ENCODE measurements around the gene PPFIA4. TPM values are rescaled to one million over a fixed set of nuclear protein-coding genes. Genes with fewer than 3 reads are reported as not detected.

PPFIA4 gene
- total and polyA plus RNA-seq, 9 of the 15 experiments (the other 6 are each of a cell fraction or from before 2014, with no cell fraction given): 0.07 to 12.0 (median 0.70) TPM

GRCh38 chr1:203056516-203056915 is 30.2 kb downstream of the PPFIA4 start (continued):
- TF ChIP-seq CTCF (IDR thresholded peaks at IDR 0.05 in 2 of 3, conservative IDR thresholded peaks at IDR 0.05 in 1 of 3; ENCODE audit: insufficient read depth in 2 of 3, low read depth in 1 of 3, low read length in 3 of 3) (peak; percentile 39 to 58 (median 40); a peak in 5 of 6 replicates), RCOR1 (IDR thresholded peaks at IDR 0.05; ENCODE audit: borderline replicate concordance in 1 of 2, low read depth in 2 of 2, low read length in 2 of 2) (peak in 1 of 2 experiments; percentile 23; a peak in 1 of 4 replicates), ARID4B (CRISPR knock-in tag; IDR thresholded peaks at IDR 0.05) (no peak), ZNF23 (CRISPR knock-in tag; IDR thresholded peaks at IDR 0.05) (no peak), NR2F6 (CRISPR knock-in tag; IDR thresholded peaks at IDR 0.05) (no peak), WHSC1 (IDR thresholded peaks at IDR 0.05; ENCODE audit: low read length) (no peak), RFX5 (IDR thresholded peaks at IDR 0.05; ENCODE audit: low read depth, low read length) (no peak), MAZ (CRISPR knock-in tag; conservative IDR thresholded peaks at IDR 0.05 in 1 of 2, IDR thresholded peaks at IDR 0.05 in 1 of 2) (0 out of 4 replicates have a peak, but pooled peaks of 1 of the 2 experiments have one; percentile 2)
